Astrocyte (in vitro differentiated cells and primary cell): ENCODE data around the gene RBPJL. TPM values are rescaled to one million over a fixed set of nuclear protein-coding genes. Genes with fewer than 3 reads are reported as not detected.

Experiments
- DNase-seq: peaks from one replicate; pipeline ENCODE4 v3.0.0-alpha.2; 2010; ENCODE audit warnings: low read depth
- FAIRE-seq: peaks from 2 replicates; lab custom pipeline; 2011; peaks lifted over from hg19 to GRCh38; lab: Jason Lieb, UNC
- H2AFZ ChIP-seq: 2 replicates; pipeline ENCODE4 v1.6.0; 2012; ENCODE audit warnings: low read depth, low read length, inconsistent platforms
- H3K27ac ChIP-seq: 2 replicates; pipeline ENCODE4 v1.5.1; 2011; ENCODE audit warnings: low read depth, low read length, inconsistent platforms
- H3K27me3 ChIP-seq: 2 replicates; pipeline ENCODE4 v1.6.0; 2011; ENCODE audit warnings: low read length, inconsistent platforms; ENCODE audit not compliant: insufficient read depth
- H3K36me3 ChIP-seq: 2 replicates; pipeline ENCODE4 v1.5.1; 2011; ENCODE audit warnings: low read length, inconsistent platforms; ENCODE audit not compliant: insufficient read depth
- H3K4me1 ChIP-seq: 2 replicates; pipeline ENCODE4 v1.5.1; 2011; ENCODE audit warnings: low read length, inconsistent platforms; ENCODE audit not compliant: insufficient read depth
- H3K4me2 ChIP-seq: 2 replicates; pipeline ENCODE4 v1.6.0; 2012; ENCODE audit warnings: low read length, inconsistent platforms
- H3K4me3 ChIP-seq: 2 replicates; pipeline ENCODE4 v1.5.1; 2011; ENCODE audit warnings: low read depth, mild to moderate bottlenecking, low read length, inconsistent platforms; ENCODE audit not compliant: insufficient read depth
- H3K79me2 ChIP-seq: 2 replicates; pipeline ENCODE4 v1.6.0; 2012; ENCODE audit warnings: mild to moderate bottlenecking, low read length, inconsistent platforms; ENCODE audit not compliant: insufficient read depth
- H3K9ac ChIP-seq: 2 replicates; pipeline ENCODE4 v1.6.0; 2012; ENCODE audit warnings: mild to moderate bottlenecking, low read length, inconsistent platforms
- H3K9me3 ChIP-seq: 2 replicates; pipeline ENCODE4 v1.5.1; 2012; ENCODE audit warnings: low read depth, mild to moderate bottlenecking, low read length, inconsistent platforms; ENCODE audit not compliant: insufficient read depth
- H4K20me1 ChIP-seq: 2 replicates; pipeline ENCODE4 v1.6.0; 2012; ENCODE audit warnings: low read length, inconsistent platforms; ENCODE audit not compliant: insufficient read depth
- H3K27ac Mint-ChIP-seq: one replicate; pipeline ENCODE4 v1.8.0; 2021; ENCODE audit warnings: mild to moderate bottlenecking, mixed read lengths; ENCODE audit not compliant: unreplicated experiment
- H3K27me3 Mint-ChIP-seq: one replicate; pipeline ENCODE4 v1.8.0; 2021; ENCODE audit warnings: low read depth, mixed read lengths; ENCODE audit not compliant: unreplicated experiment
- H3K36me3 Mint-ChIP-seq: one replicate; pipeline ENCODE4 v1.8.0; 2021; ENCODE audit warnings: low read depth, mixed read lengths; ENCODE audit not compliant: unreplicated experiment
- H3K4me1 Mint-ChIP-seq: one replicate; pipeline ENCODE4 v1.8.0; 2021; ENCODE audit warnings: low read depth, mixed read lengths; ENCODE audit not compliant: unreplicated experiment
- H3K4me3 Mint-ChIP-seq: one replicate; pipeline ENCODE4 v1.8.0; 2021; ENCODE audit warnings: mild to moderate bottlenecking, moderate library complexity, mixed read lengths; ENCODE audit not compliant: unreplicated experiment
- H3K9me3 Mint-ChIP-seq: one replicate; pipeline ENCODE4 v1.8.0; 2021; ENCODE audit warnings: mild to moderate bottlenecking, mixed read lengths; ENCODE audit not compliant: unreplicated experiment
- CTCF ChIP-seq: IDR thresholded peaks from 2 replicates; pipeline ENCODE4 v1.5.1; 2011; ENCODE audit warnings: low read depth, mild to moderate bottlenecking, inconsistent platforms, low read length, moderate library complexity; ENCODE audit not compliant: insufficient read depth
- EZH2 ChIP-seq: IDR thresholded peaks from 2 replicates; pipeline ENCODE4 v1.6.1; 2012; ENCODE audit warnings: mild to moderate bottlenecking, low read length, inconsistent platforms; ENCODE audit not compliant: insufficient read depth
- total RNA-seq: library from RNA; stranded (reverse); gene quantifications from 2 replicates; pipeline ENCODE4 v1.2.1, GENCODE V29; 2021

The RBPJL gene
- total RNA-seq, 1 donor from 2014 or later = not detected

GRCh38 chr20:45340951-45341350 is 34.3 kb downstream of the RBPJL start:
- DNase-seq (no peak), FAIRE-seq (no peak)
- Histone ChIP-seq H3K36me3 (peaks cover 8% of the 10 kb centered on the region), H3K27me3 (no peaks in the 10 kb centered on the region), H3K4me3 (no peak overlapping the region), H3K79me2 (peaks cover 85% of the 10 kb centered on the region), H3K4me2 (no peak overlapping the region), H4K20me1 (peaks cover 40% of the 10 kb centered on the region), H3K4me1 (peaks cover 91% of the 10 kb centered on the region), H3K9ac (no peak overlapping the region), H3K27ac (peak overlapping the region; percentile 93), H3K9me3 (no peaks in the 10 kb centered on the region), H2AFZ (no peak overlapping the region)
- H3K36me3 Mint-ChIP-seq = peaks cover 4% of the 10 kb centered on the region
- no peak for TF ChIP-seq EZH2
- no peak for TF ChIP-seq CTCF
- peak overlapping the region; percentile 54 for H3K4me3 Mint-ChIP-seq
- peaks cover 83% of the 10 kb centered on the region for H3K4me1 Mint-ChIP-seq
- H3K27me3 Mint-ChIP-seq = no peaks in the 10 kb centered on the region
- peak overlapping the region; percentile 89 for H3K27ac Mint-ChIP-seq
- H3K9me3 Mint-ChIP-seq = no peaks in the 10 kb centered on the region

- H3K27ac Mint-ChIP-seq = peak overlapping the region; percentile 89
- Histone ChIP-seq H3K79me2 (peaks cover 90% of the 10 kb centered on the region), H3K36me3 (peaks cover 8% of the 10 kb centered on the region), H3K4me1 (peaks cover 91% of the 10 kb centered on the region), H3K27me3 (no peaks in the 10 kb centered on the region), H3K9ac (peak overlapping the region; percentile 99), H3K27ac (peak overlapping the region; percentile 93), H3K9me3 (no peaks in the 10 kb centered on the region), H3K4me2 (peak overlapping the region; percentile 95), H2AFZ (no peak overlapping the region), H4K20me1 (peaks cover 45% of the 10 kb centered on the region), H3K4me3 (peak overlapping the region; percentile 21)
- no peaks in the 10 kb centered on the region for H3K27me3 Mint-ChIP-seq
- peak overlapping the region; percentile 77 for H3K4me3 Mint-ChIP-seq
- peaks cover 4% of the 10 kb centered on the region for H3K36me3 Mint-ChIP-seq
- TF ChIP-seq EZH2 (no peak), CTCF (no peak)
- no peaks in the 10 kb centered on the region for H3K9me3 Mint-ChIP-seq
- peaks cover 82% of the 10 kb centered on the region for H3K4me1 Mint-ChIP-seq
- DNase-seq (no peak), FAIRE-seq (no peak)
Observed at GRCh38 chr20:45341579-45341938, 34.9 kb downstream of the RBPJL start.

- H3K4me1 Mint-ChIP-seq = peaks cover 79% of the 10 kb centered on the region
- H3K9me3 Mint-ChIP-seq = no peaks in the 10 kb centered on the region
- Histone ChIP-seq H3K36me3 (peaks cover 8% of the 10 kb centered on the region), H3K4me2 (peak overlapping the region; percentile 95), H4K20me1 (peaks cover 50% of the 10 kb centered on the region), H3K27me3 (no peaks in the 10 kb centered on the region), H3K9me3 (no peaks in the 10 kb centered on the region), H2AFZ (no peak overlapping the region), H3K9ac (peak overlapping the region; percentile 99), H3K27ac (peak overlapping the region; percentile 93), H3K79me2 (peaks cover 94% of the 10 kb centered on the region), H3K4me3 (peak overlapping the region; percentile 21), H3K4me1 (peaks cover 87% of the 10 kb centered on the region)
- TF ChIP-seq CTCF (no peak), EZH2 (no peak)
- FAIRE-seq (no peak), DNase-seq (peak; percentile 71)
- H3K27me3 Mint-ChIP-seq = no peaks in the 10 kb centered on the region
- H3K27ac Mint-ChIP-seq = peak overlapping the region; percentile 89
- H3K36me3 Mint-ChIP-seq = peaks cover 4% of the 10 kb centered on the region
- peak overlapping the region; percentile 77 for H3K4me3 Mint-ChIP-seq
Observed at GRCh38 chr20:45341939-45342854, 35.6 kb downstream of the RBPJL start.
